Activated naive CD4-positive, alpha-beta T cell treated with anti-CD3 and anti-CD28 coated beads, Interleukin-2, amount 50 U/mL, for 16 hours (primary cell): Measurements from ENCODE around the gene USP20.

Source experiments
- DNase-seq: peaks from one replicate; pipeline ENCODE4 v3.0.0-alpha.2; 2020

The USP20 gene

GRCh38 chr9:129858167-129858962, 23.1 kb downstream of the USP20 start:
- DNase-seq: no peak

DNA sequence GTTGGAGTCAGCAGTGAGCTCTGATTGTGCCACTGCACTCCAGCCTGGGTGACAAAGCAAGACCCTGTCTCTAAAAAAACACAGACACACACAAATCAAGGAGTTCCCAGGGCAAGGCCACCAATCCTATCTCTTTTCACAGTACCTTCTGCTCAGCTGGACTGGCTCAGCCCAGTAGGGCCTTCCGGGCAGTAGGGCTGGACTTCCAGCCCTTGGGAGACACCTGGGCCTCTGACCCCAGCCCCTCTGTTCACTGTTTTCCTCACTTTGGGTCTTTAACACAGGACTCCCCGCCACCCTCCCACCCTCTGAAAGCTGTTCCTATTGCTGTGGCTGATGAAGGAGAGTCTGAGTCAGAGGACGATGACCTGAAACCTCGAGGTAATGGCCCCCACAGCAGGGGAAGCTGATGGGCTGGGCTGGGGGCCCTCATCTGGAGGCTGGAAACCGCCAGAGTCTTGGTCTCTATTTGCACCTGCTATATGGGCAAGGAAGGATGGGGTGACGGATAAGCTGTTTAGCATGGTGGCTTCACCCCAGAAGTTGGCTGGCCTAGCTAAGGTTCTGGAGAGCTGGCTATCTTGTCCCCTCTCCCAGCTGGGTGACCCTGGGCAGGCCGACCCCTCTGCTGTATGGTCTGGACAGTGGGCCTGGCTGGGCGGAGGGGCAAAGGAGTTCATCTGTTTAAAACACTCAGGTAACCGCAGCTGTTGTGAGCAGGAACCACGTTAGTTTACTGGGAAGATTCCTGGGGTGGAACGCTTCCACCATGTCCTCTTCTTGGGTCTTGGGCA, 25.6 kb downstream of the USP20 start:
- DNase-seq: peak; percentile 41

GRCh38 chr9:129861447-129861827, 26.2 kb downstream of the USP20 start:
- DNase-seq: no peak

- peak; percentile 43 for DNase-seq
Measured at GRCh38 chr9:129863059-129863690, 27.9 kb downstream of the USP20 start.

DNA sequence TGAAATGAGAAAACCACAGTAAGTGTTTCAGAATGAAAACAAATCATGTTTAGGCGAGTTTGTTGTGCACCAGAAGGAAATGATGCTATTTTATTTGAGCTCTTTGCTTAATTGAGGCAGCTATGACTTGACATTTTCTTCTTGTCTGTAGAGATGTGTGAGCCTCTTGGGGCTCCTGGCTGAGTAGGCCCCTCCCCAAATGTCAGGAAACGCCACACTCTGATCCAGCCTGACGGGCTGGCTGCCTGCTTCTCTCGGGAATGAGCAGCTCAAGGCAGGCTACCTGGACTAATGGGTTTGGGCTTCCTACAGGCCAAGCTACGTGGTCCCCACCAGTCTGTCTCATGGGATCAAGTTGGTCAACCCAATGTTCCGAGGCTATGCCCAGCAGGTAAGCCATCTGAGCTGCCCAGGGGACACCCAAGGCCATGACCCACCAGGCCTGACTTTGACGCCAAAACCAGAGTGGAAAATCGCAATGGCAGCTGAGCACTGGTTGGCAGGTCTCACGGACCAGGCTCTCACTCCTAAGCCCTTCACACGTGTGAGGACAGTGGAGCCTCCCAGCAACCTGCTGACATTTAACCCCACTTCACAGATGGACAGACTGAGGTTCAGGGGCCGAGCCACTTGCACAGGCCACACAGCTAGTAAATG, 29.9 kb downstream of the USP20 start:
- DNase-seq: no peak

GRCh38 chr9:129865668-129866320, 30.5 kb downstream of the USP20 start:
- DNase-seq: no peak

- peak; percentile 56 for DNase-seq
Measured at GRCh38 chr9:129866394-129867135, 31.3 kb downstream of the USP20 start.

GRCh38 chr9:129867136-129868022, 32.1 kb downstream of the USP20 start:
- DNase-seq: no peak

DNA sequence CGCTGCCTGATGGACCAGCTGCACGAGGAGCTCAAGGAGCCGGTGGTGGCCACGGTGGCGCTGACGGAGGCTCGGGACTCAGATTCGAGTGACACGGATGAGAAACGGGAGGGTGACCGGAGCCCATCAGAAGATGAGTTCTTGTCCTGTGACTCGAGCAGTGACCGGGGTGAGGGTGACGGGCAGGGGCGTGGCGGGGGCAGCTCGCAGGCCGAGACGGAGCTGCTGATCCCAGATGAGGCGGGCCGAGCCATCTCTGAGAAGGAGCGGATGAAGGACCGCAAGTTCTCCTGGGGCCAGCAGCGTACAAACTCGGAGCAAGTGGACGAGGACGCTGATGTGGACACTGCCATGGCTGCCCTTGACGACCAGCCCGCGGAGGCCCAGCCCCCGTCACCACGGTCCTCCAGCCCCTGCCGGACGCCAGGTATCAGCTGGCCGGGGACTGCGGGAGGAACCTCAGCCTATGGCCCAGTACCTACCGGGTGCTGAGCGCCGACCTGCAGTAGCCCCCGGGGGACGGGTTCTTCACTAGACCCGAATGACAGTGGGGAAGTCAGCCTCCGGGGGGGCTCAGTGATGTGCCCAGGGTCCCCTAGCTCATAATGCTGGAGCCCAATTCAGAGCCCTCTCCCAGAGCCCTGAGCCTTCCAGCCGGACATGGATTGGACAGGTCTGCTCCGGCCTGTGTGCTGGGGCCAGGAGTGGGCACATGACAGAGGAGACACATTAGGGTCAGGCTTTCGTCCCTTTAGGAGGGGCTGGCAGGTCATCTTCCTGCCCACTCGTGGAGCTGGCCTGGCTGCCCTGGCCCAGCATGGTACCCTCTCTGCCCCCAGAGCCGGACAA, 33.0 kb downstream of the USP20 start:
- DNase-seq: no peak

DNA sequence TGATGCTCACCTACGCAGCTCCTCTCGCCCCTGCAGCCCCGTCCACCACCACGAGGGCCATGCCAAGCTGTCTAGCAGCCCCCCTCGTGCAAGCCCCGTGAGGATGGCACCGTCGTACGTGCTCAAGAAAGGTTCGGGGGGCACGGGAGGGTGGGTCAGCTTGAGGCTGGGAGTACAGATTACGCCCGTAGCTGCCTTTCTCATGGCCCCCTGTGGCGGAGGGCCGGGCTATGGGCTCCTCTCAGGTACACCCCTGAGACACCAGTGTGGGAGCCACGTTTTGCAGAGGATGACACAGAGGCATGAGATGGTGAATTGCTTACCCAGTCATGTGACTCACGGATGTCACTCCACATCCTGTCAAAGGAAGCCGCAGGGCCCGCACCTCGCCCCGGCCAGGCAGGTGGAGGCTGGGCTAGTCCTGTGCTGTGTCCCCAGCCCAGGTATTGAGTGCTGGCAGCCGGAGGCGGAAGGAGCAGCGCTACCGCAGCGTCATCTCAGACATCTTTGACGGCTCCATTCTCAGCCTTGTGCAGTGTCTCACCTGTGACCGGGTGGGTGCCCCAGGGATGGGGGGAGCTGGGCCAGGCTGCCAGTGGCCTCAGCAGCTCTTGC, 33.7 kb downstream of the USP20 start:
- peak; percentile 83 for DNase-seq

DNA sequence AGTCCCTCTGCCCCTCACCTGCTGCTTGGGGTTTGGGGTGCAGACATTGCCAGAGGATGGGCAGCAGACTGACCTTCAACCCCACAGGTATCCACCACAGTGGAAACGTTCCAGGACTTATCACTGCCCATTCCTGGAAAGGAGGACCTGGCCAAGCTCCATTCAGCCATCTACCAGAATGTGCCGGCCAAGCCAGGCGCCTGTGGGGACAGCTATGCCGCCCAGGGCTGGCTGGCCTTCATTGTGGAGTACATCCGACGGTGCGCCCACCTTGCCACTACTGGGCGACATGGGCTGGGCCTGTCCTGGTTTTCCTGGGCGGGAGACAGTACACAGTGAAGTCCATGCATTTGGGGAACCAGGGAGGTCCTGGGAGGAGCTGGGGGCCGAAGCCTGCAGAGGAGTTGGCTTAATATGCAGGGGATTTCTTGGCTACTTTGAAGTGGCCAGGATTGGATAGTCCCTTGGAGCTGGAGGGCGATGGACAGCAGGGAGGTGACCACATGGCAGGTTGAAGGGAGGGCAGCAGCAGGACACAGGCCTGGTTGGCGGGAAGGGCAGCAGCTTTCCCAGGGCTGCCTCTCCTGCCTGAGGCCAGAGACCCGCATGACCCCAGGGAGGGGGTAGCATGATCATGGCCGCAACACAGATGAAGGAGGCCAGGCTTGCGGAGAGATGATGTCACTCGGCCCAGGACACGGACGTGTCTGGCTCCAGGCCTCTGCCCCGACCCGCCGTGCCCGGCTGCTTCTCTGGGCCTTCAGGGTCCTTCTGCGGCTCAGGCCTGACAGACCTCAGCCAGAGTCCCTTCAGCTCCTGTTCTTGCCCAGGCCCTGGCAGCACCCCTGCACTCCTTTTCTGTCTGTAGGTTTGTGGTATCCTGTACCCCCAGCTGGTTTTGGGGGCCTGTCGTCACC, 34.6 kb downstream of the USP20 start:
- no peak for DNase-seq

DNA sequence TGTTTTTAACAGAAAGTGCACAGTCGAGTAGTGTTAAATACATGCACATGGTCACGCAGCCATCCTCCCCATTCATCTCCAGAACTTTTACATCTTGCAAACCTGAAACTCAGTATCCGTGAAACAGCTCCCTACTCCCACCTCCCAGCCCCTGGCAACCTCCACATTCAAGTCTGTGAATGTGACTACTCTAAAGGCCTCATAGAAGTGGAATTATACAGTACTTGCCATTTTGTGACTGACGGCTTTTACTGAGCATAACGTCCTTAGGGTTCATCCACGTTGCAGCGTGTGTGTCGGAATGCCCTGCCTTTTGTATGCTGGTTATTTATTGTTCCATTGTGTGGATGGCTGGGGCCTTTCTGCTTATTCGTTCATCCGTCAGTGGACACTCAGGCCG, 35.8 kb downstream of the USP20 start:
- no peak for DNase-seq

- DNase-seq: no peak
Measured at GRCh38 chr9:129873563-129874190, 38.4 kb downstream of the USP20 start.

GRCh38 chr9:129874261-129875101, 39.2 kb downstream of the USP20 start:
- DNase-seq: no peak

- DNase-seq: no peak
Measured at GRCh38 chr9:129875181-129875611, 39.9 kb downstream of the USP20 start.

DNA sequence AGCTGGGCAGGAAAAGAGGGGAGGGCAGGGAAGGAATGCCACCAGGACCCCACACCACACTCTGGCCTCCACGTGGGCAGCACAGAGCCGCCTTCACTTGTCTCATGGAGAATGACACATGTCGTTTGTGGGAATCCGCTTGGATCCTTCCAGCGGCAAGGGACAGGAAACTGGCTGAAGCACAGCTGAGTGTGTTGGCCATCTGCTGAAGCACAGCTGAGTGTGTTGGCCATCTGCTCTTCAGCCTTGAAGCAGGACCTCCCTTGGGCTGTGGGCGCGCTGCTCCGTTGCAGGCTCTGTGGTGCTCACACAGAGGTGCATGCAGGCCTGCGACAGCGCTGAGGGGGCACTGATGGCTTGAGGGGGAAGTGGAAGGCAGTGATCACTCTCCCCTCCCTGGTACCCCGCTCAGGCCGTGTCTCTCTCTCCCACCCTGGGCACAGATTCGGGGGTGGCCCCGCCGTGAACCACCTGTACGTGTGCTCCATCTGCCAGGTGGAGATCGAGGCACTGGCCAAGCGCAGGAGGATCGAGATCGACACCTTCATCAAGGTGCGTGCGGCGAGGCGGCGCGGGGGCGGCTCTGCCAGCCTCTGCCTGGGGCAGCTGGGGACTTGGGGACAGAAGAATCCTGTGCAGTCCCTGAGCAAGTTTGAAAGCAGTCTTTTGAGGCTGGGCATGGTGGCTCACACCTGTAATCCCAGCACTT, 40.6 kb downstream of the USP20 start:
- no peak for DNase-seq
